HFF-Myc (cell line): ENCODE measurements around the gene CRIM1.
A peak's percentile ranks its signal among the peaks of the same experiment; 100 is the strongest.

Experiments
- DNase-seq: peaks from one replicate; pipeline ENCODE4 v3.0.0-alpha.2; 2011; ENCODE audit warnings: low read depth; ENCODE audit errors: extremely low read depth
- H3K4me3 ChIP-seq: replicated peaks from 2 replicates; pipeline ENCODE4 v1.5.1; 2011; ENCODE audit warnings: low read depth, mild to moderate bottlenecking, control low read depth, low read length
- CTCF ChIP-seq: IDR thresholded peaks from 2 replicates; pipeline ENCODE4 v1.5.1; 2012; ENCODE audit warnings: mild to moderate bottlenecking, low read depth, low read length, control low read depth; ENCODE audit errors: missing control alignments

CRIM1 gene

DNA sequence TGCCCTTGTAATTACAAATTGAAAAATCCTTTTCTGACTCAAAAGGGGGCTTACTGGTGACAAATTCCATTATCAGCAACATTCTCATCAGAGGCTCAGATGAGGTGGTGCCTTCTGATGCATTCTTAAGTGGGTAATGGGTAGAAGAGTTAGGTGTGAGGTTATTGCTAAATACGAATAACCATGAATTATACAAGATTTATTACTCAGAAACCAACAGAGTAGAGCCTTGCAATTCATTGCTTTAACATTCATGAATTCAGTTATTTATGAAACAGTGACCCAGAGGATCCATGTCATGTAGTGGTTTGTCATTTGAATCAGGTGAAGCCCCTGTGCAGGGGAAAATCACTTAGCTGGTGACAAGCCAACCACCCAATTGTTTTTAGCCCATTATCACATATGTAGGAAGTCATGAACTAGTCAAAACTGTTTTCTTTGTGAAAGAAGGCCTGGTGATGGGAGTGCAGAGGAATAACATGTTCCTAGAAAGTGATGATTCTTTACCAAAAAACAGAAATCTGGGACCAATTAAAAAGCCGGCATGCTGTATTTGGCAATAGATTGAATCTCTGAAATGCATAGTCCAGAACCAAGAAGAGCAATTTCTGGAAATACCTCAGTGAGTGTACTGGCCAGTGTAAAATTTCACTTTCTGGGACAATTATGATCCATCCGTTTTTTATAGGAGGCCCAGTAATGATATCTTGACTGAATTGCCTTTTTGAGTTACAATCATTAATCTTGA lies 70.2 kb downstream of the CRIM1 start:
- no peak for DNase-seq
- no peak for TF ChIP-seq CTCF
- no peak overlapping the region for H3K4me3 ChIP-seq

DNA sequence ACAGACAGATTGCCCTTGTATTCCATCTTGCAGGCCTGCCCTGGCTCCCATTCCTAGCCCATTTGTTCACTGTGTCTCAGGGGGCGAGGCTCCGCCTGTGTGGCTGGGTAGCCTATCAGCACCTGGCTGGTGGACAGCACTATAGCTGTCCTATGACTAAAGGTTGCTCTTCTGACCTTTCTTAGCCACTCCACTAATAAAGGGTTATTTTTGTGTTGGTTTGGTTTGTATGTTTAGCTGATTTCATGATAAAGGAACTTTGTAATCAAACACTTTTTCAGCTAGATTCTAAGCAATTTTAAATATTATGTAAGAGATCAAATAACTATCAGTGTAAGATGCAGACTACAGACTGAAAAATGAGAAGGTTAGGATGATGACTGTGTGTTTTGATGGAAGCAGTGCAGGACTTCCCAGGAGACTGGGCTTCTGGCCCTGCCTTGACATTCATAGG lies 72.2 kb downstream of the CRIM1 start:
- no peak for DNase-seq

DNA sequence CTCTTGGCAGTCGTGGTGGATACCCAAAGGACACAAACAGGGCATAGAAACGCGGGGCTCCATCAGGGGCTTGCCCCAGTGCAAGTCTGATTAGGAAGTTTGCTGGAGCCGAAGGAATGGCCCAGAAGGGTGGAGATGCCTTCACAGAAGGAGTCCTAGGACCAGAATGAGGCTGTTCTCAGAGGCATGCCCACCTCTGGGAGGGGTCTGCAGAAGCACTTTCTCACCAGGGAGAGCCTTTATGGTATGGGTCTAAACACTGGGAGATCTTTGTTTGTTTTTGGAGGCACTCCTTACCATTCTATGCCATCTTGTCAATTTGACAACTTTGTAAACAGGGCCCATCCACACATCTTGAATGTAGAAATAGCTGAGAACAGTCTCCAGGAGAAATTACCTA lies 75.0 kb downstream of the CRIM1 start:
- DNase-seq, result no peak
- H3K4me3 ChIP-seq, result no peak overlapping the region
- TF ChIP-seq CTCF, result no peak

More for the DNA sequence above, 72.2 kb downstream of the CRIM1 start:
- no peak overlapping the region for H3K4me3 ChIP-seq
- no peak for TF ChIP-seq CTCF

- DNase-seq, result no peak
- H3K4me3 ChIP-seq, result no peak overlapping the region
- no peak for TF ChIP-seq CTCF
Observed at GRCh38 chr2:36432479-36432878, 76.9 kb downstream of the CRIM1 start.

- DNase-seq, result no peak
- no peak for TF ChIP-seq CTCF
- H3K4me3 ChIP-seq, result no peak overlapping the region
Observed at GRCh38 chr2:36433311-36434217, 78.0 kb downstream of the CRIM1 start.

DNA sequence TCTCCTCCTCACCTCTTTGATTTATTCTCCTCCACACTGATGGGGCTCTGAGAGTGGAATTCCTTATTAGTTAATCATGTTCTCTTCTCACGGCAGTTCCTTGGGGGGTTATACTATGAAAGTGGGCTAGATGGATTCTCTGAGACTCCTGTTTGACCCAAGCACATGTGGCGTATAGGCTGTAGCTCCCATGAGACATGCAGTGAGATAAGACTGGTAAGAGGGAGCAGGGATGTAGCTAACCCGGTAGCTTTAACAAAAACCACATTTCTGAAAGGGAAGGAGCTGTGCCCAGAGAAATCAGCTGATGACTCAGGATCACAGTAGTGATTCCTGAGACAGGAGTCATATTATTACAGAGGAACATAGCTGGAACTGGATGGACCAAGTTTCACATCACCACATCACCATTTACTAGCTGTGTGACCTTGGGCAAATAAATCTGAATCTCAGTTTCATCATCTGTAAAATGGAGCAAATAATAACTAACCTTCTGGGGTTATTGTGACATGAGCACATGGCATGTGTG lies 82.9 kb downstream of the CRIM1 start:
- no peak for TF ChIP-seq CTCF
- DNase-seq, result peak; percentile 92
- no peak overlapping the region for H3K4me3 ChIP-seq
